GM18520 (cell line): ENCODE data around the gene SEMA3A.
A peak's percentile ranks its signal among the peaks of the same experiment; 100 is the strongest.

Experiments used
- ATAC-seq: cut with Tn5 transposase; IDR thresholded peaks from one replicate; pipeline ENCODE4 v1.9.1; 2021; ENCODE audit not compliant: unreplicated experiment

SEMA3A gene

DNA sequence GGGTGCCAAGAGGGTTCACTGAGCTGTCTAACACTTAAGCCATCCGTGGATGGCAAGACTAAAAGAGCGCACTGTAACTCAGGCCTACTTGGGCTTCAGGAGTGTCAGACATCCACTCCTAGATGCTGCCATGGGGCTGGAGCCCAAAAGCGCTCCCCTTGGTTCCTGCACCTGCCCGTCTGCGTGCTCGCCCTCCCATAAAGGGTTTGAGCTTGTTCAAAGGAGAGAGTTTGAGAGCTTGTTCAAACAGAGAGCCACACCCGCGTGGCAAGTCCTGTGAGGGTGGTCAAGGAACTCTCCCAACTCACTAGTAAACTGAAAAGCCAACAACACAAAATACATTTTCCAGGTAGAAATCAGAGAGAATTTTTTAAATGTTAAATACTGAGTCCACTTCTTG lies 256.7 kb downstream of the SEMA3A start:
- no peak for ATAC-seq

DNA sequence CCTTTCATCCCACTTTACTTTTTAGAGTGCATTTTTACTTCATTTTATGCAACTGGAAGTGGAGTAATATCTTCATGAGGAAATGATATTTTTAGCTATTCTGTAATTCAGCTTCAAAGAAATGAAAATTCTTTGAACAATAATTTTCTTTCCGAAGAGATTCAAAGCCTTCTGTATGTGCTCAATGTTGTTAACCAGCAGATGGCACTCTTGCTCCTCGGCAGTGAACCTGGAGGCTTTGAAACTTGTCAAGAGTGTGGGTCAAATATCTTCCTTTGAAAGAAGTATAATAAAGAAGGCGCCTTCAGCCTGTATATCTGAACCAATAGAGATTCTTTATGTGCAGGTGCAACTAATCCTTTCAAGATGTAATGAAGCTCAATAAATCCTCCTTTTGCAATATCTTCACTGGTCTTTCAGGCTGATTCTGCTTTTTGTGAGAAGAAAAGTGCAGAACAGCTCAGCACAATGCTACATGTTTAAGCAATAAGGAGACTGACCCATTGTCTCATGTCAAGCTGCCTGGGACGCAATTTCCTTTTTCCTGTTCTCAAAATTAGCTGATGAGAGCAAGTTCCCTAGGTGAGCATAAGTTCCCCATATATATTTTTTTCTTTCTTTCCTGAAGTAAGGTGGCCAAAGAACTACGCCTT lies 258.4 kb downstream of the SEMA3A start:
- peak; percentile 65 for ATAC-seq

DNA sequence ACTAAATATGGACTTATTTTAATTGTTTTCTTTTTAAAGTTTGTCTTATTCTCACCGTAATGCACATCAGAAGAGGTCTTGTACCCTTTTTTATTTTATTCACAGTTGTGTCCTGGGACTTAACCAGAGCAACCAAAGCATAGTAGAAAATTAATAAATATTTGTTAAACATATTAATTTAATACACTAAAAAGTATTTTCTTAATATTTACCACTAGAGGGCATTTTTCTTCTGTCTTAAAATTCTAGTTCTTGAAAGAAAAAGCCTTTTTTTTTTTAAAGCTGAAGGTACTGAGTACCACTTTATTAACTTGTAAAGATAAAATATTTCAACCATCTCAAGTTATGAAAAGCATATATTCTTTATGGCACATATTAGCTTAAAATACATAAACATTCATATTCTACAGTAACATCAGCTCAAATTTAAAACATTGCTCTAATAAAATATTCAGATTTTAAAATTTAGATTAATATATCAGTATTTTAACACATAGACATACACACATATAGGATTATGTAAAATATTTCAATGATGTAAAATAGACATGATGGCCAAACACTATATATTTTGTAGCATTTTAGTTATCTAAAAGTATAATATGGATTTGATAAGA lies 260.4 kb downstream of the SEMA3A start:
- ATAC-seq, result no peak

DNA sequence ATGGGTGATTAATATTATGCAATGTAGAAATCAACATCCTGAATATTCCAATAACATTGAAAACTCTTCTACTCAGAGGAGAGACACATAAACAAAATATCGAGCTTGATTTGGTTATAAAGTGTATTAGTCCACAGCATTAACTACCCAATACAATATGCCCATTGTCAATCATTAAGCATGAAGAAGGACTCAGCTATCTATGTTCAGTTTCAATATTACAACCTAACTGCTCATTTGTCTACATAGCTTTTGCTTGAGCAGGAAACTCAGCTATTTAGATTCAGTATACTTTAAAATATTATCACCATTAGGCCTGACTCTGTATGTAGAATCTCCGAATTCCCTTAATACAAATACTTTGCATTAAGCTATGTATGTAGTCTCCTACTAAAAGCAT lies 262.6 kb downstream of the SEMA3A start:
- ATAC-seq, result no peak

DNA sequence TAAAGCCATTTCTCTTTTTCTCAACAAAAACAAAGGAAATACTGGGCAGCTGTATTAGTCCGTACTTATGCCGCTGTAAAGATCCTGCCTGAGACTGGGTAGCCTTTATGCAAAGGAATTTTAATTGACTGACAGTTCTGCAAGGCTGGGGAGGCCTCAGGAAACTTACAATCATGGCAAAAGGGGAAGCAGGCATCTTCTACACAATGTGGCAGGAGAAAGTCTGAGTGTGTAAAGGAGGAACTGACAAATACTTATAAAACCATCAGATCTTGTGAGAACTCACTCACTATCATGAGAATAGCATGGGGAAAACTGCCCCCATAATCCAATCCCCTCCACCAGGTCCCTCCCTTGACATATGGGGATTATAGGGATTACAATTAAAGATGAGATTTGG lies 264.3 kb downstream of the SEMA3A start:
- no peak for ATAC-seq

DNA sequence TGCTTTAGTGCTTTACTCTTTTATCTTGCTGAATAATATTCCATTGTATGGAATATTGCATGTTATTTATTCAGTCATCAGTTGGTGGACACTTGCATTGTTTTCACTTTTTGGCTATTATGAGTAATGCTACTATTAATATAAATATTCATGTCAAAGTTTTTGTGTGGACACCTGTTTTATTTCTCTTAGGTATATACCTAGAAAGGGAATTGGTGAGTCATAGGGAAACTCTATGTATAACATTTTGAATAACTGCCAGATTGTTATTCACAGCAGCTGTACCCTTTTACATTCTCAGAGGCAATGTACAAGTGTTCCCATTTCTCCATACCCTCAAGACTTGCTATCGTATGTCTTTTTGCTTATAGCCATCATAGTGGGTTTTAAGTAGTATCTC lies 268.7 kb downstream of the SEMA3A start:
- no peak for ATAC-seq

DNA sequence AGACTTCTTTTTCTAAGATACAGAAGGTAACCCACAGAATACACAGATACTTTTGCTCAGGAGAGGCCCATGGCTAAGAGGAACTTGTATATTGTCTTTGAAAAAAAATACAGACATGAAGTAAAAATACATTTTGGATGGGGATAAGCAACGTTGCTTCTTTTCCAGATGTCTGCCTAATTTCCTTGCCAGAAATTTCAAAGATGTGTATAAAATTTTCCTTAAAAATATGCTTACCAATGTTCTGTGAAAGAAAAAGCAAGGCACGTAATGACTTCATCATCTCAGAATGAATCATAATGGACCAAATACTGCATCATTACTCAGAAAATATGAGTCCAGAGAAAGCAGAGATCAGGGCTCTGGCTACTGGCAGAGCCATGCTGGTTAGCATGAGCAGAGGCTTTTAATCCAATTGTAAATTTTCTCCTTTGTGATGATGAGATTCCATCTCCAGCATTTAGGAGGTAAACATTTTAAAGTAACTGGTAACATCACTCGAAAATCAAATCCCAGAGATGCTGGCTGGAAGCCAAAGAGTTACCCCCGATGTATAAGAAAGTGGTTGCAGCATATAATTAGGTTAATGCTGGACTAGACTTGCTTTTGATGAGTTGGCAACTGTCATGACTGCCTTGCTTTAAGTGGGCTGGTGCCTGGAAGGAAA lies 272.5 kb downstream of the SEMA3A start:
- ATAC-seq, result no peak

DNA sequence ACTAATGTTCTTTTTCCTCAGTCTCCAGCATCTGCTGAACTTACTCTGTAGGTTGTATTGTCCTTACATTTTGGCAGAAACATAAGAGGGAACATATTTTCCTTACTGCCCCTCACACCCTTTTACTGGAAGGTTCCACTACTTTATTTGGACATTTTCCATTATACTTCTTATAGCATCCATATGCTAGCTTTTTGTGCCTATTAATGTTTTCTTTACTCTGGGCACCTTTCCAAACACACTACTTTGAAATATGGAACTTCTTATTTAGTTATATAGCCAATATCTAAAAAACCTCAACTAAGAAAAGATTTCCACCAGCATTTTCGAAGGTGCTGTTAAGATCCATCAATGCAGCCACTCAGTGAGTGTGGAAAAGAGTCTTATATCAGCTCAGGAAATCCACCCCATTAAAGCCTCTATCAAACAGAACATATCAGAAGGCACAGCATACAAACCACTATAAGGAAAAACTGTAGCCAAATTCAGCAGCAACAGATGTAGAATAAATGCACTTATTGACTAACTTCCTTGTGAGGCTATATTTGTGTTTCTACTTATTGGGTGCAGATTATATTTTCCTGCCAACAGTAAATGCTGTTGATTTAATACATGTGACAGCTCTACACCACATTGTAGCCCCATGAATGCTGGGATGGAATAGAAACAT lies 273.2 kb downstream of the SEMA3A start:
- ATAC-seq, result no peak

DNA sequence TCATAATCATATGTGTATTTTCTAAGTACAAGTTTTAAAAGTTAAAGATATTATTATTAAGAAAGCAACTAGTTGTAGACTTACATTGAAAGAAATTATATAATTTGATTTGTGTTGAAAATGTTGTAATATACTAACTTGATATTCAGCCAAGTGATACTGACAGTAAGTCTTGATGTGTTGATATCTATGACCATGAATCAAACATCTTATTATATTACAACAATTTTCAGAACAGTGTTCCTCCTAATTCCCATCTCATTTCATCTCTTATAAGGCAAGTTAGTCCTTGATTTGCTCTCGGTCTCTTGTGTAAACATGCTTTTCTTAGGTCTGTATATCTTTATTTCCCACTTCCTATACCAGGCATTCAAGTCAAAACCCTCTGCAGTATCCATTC lies 276.4 kb downstream of the SEMA3A start:
- no peak for ATAC-seq

DNA sequence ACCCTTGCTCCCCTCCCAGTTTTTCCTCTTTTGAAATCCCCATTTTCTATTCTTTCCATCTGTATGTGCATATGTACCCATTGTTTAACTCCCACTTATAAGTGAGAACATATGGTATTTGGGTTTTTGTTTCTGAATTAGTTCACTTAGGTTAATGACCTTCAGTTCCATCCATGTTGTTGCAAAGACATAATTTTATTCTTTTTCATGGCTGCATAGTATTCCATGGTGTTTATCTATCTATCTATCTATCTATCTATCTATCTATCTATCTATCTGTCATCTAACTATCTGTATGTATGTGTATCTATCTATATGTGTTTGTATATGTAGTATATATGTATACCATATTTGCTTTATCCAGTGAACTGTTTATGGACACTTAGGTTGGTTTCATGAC lies 281.4 kb downstream of the SEMA3A start:
- no peak for ATAC-seq

DNA sequence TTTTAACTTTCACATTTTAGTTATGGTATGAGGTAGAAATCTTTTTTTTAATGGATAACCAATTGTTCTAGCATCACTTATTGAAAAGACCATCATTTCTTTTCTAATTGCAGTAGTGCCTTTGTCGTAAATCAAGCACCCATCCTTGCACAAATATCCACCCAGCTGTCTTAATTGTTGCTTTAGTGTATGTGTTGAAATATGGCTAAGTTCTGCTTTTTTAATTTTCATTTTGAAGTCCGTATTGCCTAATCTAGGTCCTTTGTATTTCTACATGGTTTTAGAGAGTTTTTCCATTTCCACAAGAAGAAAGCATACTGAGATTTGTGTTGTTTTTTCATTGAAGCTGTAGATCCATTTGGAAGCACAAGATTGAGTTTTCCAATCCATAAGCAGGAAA lies 286.1 kb downstream of the SEMA3A start:
- no peak for ATAC-seq
